Activated naive CD4-positive, alpha-beta T cell treated with anti-CD3 and anti-CD28 coated beads, Interleukin-2, amount 50 U/mL, for 16 hours (primary cell): Measurements from ENCODE around the gene HSPBP1.
"Not testable (repeated sequence)": the region's sequence is repeated elsewhere in the genome, so short reads cannot be mapped to it uniquely, and the experiment has no call there.

Experiments used
- DNase-seq: peaks from one replicate; pipeline ENCODE4 v3.0.0-alpha.2; 2020

The HSPBP1 gene, protein sequence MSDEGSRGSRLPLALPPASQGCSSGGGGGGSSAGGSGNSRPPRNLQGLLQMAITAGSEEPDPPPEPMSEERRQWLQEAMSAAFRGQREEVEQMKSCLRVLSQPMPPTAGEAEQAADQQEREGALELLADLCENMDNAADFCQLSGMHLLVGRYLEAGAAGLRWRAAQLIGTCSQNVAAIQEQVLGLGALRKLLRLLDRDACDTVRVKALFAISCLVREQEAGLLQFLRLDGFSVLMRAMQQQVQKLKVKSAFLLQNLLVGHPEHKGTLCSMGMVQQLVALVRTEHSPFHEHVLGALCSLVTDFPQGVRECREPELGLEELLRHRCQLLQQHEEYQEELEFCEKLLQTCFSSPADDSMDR

GRCh38 chr19:55279770-55280643, at the start of gene HSPBP1:
TSS of gene HSPBP1 (minus strand) at chr19:55280110. CDS start at chr19:55279608, 502 bp downstream.
- DNase-seq, result peak; percentile 93

DNA sequence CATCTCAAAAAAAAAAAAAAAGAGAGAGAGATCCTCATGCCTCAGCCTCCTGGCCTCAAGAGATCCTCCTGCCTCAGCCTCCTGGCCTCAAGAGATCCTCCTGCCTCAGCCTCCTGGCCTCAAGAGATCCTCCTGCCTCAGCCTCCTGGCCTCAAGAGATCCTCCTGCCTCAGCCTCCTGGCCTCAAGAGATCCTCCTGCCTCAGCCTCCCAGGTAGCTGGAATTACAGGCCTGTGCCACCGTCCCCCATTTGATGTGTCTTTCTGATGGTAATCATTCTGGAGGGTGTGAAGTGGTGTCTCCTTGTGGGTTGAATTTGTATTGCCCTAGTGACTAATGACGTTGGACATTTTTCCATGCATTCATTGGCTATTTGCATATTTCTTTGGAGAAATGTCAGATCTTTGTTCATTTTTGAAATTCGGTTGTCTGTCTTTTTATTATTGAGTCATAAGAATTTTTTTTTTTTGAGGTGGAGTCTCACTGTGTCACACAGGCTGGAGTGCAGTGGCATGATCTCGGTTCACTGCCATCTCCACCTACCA, 48.9 kb upstream of the HSPBP1 start:
- DNase-seq, result not testable (repeated sequence)

GRCh38 chr19:55325172-55325571, 45.3 kb upstream of the HSPBP1 start, which contains the start of gene TMEM150B:
TSS of gene TMEM150B (minus strand) at chr19:55325341. CDS start at chr19:55321036, 4,305 bp downstream.
- no peak for DNase-seq

- no peak for DNase-seq
These were observed 44.8 kb upstream of the HSPBP1 start for GRCh38 chr19:55324662-55325061.

DNA sequence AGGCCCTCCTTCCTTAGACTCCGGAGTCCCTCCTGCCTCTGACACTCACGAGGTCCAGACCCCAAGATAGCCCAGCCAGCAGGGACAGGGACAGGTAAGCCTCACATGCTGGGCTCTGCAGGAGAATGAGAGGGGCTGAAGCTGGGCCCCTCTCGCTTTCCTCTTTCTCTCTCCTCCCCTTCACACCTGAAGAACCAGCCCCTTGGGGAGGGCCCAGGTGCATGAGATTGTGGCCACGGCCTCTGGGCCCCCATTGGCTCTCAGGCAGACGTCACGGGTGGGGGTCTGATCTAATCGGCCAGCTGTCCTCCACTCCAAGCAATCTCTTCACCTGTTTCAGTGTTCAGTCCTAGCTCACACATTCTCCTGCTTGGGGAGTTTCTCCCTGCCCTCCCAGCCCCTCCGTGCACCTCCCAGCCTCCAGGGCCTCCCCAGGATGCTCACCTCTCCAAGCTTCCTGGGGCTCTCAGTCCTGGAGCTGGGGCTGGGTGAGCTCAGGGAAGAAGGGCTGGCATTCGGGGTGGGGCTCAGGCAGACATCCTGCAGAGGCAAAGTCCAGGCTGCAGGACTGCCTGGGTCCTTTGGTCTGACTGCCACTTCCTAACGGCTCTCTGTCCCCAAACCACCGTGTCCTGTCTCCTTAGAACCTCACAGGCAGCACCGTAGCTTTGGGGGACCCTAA, 42.4 kb upstream of the HSPBP1 start:
- no peak for DNase-seq

DNA sequence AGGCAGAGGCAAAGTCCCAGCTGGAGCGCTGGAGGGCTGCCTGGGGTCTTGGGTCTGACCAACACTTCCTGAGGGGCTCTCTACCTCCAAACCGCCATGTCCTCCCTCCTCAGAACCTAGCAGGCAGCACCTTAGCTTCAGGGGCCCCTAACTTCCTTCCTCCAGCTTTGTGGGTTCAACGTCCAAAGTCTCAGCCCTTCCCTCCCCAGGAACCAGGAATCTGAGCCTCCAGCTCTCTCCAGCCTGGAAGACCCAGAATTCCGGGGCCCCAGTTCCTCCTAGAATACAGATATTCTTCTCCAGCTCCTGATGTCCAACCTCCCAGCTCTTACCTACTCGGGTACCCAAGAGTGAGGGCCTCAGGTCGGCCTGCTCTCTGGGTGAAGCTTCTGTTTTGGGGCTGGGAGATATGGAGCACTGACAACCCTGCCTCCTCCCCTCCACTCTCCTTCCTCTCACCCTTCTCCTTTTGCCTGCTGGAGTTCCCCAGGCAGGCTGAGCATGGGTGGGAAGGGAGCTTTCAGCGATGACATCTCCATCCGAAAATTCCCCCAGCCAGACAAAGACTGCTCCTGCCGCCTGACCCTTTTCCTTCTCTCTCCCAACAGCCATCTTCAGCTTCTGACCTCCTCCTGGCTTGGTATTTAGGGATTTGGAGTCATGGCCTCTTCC, 41.7 kb upstream of the HSPBP1 start:
- DNase-seq, result no peak

DNA sequence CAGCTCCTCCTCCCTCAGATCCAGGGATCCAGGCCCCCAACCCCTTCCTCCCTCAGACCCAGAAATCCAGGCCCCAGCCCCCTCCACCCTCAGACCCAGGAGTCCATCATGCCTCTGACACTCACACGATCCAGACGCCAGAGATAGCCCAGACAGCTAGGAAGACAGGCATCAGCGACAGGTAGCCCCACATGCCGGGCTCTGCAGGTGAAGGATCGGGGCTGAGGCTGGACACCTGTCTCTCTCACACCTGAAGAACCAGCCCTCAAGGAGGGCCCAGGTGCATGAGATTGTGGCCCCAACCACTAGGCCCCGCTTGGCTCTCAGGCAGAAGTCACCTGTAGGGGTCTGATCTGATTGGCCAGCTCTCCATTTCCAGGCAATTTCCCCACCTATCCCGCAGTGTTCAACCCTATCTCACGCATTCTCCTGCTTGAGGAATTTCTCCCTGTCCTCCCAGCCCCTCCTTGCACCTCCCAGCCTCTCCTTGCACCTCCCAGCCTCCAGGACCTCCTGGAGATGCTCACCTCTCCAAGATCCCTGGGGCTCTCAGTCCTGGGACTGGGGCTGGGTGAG, 41.0 kb upstream of the HSPBP1 start:
- DNase-seq, result no peak

DNA sequence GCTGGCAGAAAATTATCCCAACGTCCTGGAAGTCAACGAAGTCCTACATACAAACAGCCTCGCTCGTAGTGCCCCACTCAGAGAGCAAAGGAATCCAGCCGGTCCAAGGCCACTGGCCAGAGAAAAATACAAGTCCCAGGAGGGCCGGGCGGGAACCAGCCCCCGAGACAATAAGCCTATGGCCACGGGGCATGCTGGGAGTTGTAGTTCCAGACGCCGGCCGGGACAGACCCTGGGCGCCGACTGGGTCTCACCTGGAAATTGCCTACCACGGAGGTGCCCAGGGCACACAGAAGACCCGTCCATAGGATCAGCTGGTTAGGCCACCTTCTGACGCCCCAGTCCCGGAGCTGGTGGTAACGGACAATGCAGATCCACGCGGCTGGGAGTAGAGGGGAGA, 39.9 kb upstream of the HSPBP1 start:
- no peak for DNase-seq

GRCh38 chr19:55316646-55317045, 36.7 kb upstream of the HSPBP1 start:
- no peak for DNase-seq

- DNase-seq, result no peak
These were observed 36.1 kb upstream of the HSPBP1 start for GRCh38 chr19:55315956-55316525.

DNA sequence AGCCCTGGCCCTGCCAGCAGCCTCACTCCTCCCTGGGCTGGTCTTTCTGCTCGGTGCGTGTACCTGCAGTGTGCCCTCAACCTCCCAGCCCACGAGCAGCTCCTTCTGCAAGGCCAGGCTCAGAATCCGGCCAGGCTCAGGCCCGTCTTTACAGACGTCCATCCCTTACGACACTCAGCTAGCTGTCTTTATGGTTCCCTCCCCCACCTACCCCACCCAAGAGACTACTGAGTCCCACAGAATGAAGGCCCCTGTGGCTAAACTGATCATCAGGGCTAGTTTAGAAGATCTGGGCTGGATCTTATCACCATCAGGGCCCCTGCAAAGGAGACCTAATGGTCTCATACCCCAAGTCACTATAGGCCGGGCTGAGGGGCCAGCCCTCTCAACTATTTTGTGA, 34.5 kb upstream of the HSPBP1 start:
- no peak for DNase-seq

DNA sequence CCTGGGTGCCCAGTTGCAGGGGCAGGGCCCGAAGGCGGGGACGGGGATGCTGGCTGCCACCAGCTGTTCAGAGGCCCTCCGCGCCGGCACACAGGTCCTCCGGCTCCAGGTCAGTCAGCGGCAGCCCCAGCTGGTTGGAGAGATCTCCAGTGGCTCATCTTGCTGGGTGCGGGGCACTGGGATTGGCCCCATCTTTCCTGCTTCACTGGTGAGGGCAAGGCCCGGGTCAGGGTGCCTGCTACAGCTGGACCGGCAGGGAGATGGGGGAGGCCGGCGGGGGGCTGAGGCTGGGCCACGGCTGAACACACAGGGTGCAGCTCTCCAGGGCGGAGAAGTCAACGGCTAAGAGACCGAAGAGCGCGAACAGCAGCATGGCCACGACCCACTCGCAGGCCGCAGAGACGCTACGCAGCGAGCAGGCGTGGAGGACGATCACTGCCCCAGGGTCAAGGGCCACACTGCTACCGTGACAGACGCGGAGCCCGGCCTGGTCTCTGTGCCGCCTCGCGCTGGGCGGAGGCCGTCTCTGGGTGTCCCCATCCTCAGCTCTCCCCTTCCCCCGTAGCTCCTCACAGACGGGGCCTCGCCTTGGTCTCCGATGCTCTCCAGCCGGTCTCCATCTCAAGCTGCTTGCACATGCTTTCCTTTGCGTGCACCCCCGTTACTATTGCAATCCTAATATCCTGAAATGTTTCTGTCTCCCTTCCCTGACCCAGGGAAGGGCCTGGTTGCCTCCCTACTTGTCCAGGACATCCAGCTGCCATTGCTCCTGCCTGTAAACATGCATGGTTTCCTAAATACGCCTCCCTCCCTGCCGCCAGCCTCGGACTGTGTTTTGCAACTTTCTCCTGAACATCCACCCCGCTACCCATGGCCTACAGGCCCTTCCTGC, 33.0 kb upstream of the HSPBP1 start:
- no peak for DNase-seq

- DNase-seq, result no peak
These were observed 31.9 kb upstream of the HSPBP1 start for GRCh38 chr19:55311797-55312196.

DNA sequence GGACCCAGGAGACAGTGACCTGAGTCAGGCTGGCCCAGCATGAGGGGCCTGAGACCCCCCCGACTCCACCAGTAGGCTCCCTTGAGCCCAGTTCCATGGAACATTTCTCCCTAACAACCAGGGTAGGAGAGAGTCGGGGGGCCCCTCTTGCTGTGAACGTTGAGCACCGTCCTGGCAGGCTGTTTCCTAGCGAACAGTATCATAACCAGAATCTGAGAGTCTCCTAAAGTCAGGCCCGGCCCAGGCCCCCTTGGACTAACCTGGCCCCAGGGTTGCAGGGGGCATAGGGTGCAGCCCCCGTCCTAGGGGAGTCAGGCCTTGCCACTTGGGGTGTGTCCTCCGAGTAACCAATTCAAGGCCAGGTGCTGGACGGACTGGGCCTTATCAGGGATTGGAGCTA, 31.5 kb upstream of the HSPBP1 start:
- DNase-seq, result no peak

DNA sequence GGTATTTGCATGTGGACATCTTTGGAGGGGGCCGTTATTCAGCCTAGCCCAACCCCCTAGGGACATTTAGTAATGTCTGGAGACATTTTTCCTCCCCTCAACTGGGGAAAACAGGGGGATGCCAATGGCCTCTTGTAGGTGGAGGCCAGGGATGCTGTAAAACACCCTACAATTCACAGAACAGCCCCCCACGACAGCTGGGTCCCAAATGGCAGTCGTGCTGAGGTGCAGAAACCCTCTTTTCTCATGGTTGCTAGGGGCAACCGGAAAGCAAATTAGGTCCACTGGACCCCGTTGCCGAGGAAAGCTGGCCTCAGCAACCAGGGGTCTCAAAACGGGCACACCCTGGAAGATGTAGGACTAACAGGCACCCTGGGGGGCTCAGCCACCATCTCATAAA, 30.6 kb upstream of the HSPBP1 start:
- no peak for DNase-seq

- no peak for DNase-seq
These were observed 29.5 kb upstream of the HSPBP1 start for GRCh38 chr19:55309448-55309847.

DNA sequence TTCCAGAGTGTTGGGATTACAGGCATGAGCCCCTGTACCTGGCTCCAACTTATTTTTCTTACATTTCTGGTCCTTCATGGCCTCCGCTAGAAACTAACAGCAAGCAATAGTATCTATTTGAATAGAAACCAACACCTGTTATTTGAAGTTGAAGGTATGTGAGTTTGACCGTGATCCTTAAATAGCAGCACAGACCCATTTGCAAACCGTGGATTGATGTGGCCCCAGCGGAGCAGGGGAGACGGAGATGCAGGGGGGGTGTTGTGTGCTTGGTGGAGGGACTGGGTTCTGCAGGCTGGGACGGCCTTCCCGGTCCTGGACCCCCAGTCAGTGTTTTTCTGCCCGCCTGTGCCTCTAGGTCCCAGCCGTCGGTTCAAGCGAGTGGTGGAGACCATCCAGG, 28.4 kb upstream of the HSPBP1 start:
- DNase-seq, result no peak

- no peak for DNase-seq
These were observed 26.8 kb upstream of the HSPBP1 start for GRCh38 chr19:55306712-55307111.

GRCh38 chr19:55305983-55306562, 26.2 kb upstream of the HSPBP1 start:
- DNase-seq, result no peak

DNA sequence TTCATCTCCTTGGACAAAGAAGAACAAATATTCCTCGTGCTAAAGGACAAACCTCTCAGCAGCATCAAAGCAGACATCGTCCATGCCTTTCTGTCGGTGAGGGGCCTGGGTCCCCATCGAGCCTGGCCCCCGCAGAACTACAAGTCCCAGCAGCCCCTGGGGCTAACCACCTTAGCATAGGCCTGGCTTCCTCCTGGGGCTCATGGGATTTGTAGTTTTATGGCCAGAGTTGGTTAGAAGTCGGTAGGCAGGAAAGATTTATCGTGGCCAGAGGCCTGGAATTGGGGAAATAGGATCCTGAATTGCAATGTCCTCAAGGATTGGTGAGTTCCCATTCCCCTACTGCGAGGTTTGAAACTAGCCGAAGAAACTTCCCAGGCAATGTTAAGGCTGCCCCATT, 25.6 kb upstream of the HSPBP1 start:
- DNase-seq, result peak; percentile 56
